GM18870 (cell line): Measurements from ENCODE around the gene ZBTB17.
A peak's percentile ranks its signal among the peaks of the same experiment; 100 is the strongest.
"Not testable (repeated sequence)": the region's sequence is repeated elsewhere in the genome, so short reads cannot be mapped to it uniquely, and the experiment has no call there.

Experiments used
- ATAC-seq: cut with Tn5 transposase; IDR thresholded peaks from one replicate; pipeline ENCODE4 v1.9.1; 2021; ENCODE audit warnings: moderate library complexity; ENCODE audit not compliant: unreplicated experiment

Gene ZBTB17

DNA sequence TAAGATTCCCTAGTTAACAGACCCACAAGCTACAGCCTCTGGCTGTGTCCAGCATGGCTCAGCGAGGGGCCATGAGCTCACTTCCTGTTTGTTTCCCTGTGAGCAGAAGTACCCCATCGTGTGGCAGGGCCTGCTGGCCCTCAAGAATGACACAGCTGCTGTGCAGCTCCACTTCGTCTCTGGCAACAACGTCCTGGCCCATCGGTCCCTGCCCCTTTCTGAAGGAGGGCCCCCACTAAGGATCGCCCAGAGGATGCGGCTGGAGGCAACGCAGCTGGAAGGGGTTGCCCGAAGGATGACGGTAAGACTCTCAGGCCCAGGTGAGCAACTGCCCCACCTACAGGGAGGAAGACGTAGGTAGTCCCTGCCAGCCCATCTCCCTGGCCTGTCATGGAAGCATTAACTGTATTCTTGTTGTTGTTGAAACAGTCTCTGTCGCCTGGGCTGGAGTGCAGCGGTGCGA, 38.2 kb downstream of the ZBTB17 start:
- no peak for ATAC-seq

DNA sequence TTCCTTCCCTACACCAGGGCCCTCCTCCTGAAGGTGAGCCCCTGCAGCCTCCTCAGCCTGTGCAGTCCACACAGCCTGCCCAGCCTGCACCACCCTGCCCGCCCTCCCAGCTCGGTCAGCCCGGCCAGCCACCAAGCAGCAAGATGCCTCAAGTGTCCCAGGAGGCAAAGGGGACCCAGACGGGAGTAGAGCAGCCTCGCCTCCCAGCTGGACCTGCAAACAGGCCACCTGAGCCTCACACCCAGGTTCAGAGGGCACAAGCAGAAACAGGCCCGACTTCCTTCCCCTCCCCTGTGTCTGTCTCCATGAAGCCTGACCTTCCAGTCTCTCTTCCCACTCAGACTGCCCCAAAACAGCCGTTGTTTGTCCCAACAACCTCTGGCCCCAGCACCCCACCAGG, 38.8 kb downstream of the ZBTB17 start:
- no peak for ATAC-seq

- ATAC-seq: no peak
Measured at GRCh38 chr1:15936025-15936424, 39.9 kb downstream of the ZBTB17 start.

DNA sequence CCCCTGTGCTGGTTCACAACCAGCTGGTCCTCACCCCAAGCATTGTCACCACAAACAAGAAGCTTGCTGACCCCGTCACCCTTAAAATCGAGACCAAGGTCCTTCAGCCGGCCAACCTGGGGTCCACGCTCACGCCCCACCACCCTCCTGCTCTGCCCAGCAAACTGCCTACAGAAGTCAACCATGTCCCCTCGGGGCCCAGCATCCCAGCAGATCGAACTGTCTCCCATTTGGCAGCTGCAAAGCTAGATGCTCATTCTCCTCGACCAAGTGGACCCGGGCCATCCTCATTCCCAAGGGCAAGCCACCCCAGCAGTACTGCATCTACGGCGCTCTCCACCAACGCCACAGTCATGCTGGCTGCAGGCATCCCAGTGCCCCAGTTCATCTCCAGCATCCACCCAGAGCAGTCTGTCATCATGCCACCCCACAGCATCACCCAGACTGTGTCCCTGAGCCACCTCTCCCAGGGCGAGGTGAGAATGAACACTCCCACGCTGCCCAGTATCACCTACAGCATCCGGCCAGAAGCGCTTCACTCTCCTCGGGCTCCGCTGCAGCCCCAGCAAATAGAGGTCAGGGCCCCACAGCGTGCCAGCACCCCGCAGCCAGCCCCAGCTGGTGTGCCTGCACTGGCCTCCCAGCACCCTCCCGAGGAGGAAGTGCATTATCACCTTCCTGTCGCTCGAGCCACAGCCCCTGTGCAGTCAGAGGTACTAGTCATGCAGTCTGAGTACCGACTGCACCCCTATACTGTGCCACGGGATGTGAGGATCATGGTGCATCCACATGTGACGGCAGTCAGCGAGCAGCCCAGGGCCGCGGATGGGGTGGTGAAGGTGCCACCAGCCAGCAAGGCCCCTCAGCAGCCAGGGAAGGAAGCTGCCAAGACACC, 40.6 kb downstream of the ZBTB17 start:
- ATAC-seq: no peak

DNA sequence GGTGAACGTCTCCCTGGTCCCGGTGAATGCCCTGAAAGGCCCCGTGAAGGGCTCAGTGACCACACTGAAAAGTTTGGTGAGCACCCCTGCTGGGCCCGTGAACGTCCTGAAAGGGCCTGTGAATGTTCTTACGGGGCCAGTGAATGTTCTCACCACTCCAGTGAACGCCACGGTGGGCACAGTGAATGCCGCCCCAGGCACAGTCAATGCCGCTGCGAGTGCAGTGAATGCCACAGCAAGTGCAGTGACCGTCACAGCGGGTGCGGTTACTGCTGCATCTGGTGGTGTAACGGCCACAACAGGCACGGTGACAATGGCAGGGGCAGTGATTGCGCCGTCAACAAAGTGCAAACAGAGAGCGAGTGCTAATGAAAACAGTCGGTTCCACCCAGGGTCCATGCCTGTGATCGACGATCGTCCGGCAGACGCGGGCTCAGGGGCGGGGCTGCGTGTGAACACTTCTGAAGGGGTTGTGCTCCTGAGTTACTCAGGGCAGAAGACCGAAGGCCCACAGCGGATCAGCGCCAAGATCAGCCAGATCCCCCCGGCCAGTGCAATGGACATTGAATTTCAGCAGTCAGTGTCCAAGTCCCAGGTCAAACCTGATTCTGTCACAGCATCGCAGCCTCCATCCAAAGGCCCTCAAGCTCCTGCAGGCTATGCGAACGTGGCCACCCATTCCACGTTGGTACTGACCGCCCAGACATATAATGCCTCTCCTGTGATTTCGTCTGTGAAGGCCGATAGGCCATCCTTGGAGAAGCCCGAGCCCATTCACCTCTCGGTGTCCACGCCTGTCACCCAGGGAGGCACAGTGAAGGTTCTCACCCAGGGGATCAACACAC, 41.5 kb downstream of the ZBTB17 start:
- no peak for ATAC-seq

DNA sequence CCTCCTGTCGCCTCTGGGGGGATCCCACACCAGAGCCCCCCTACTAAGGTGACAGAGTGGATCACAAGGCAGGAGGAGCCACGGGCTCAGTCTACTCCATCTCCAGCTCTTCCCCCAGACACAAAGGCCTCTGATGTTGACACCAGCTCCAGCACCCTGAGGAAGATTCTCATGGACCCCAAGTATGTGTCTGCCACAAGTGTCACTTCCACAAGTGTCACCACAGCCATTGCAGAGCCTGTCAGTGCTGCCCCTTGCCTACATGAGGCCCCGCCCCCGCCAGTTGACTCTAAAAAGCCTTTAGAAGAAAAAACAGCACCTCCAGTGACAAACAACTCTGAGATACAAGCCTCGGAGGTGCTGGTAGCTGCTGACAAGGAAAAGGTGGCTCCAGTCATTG, 42.2 kb downstream of the ZBTB17 start:
- ATAC-seq: no peak

DNA sequence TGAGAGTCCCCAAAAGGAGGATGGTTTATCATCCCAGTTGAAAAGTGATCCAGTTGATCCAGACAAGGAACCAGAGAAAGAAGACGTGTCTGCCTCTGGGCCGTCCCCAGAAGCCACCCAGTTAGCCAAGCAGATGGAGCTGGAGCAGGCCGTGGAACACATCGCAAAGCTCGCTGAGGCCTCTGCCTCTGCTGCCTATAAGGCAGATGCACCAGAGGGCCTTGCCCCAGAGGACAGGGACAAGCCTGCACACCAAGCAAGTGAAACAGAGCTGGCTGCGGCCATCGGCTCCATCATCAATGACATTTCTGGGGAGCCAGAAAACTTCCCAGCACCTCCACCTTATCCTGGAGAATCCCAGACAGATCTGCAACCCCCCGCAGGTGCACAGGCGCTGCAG, 43.3 kb downstream of the ZBTB17 start:
- ATAC-seq: no peak

DNA sequence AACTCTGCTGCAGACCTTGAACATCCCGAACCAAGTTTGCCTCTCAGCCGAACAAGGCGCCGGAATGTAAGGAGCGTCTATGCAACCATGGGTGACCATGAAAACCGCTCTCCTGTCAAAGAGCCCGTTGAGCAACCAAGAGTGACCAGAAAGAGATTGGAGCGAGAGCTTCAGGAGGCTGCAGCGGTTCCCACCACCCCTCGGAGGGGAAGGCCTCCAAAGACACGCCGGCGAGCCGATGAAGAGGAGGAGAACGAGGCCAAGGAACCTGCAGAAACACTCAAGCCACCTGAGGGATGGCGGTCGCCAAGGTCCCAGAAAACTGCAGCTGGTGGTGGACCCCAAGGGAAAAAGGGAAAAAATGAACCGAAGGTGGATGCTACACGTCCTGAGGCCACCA, 44.0 kb downstream of the ZBTB17 start:
- no peak for ATAC-seq

GRCh38 chr1:15931401-15931800, 44.5 kb downstream of the ZBTB17 start:
- ATAC-seq: no peak

- no peak for ATAC-seq
Measured at GRCh38 chr1:15928971-15929965, 46.6 kb downstream of the ZBTB17 start.

GRCh38 chr1:15926448-15926847, 49.5 kb downstream of the ZBTB17 start:
- not testable (repeated sequence) for ATAC-seq

DNA sequence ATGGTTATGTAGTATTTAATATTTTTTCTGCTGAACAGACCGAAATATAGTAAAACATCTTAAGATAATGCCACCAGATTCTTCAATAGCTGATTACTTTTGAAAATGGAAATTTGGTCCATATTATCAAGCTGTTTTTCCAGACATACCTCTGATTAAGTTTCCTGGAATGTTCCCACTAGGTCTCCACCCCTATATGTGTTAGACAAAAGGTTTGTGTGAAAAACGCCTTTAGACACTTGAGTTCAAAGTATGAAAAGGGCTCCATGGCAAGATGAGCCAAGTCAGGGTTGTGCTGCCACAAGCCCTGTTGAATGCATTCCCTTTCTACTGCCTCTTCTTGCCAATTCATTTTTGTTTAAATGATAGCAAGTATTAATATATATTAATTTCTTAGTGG, 52.7 kb downstream of the ZBTB17 start:
- ATAC-seq: no peak

DNA sequence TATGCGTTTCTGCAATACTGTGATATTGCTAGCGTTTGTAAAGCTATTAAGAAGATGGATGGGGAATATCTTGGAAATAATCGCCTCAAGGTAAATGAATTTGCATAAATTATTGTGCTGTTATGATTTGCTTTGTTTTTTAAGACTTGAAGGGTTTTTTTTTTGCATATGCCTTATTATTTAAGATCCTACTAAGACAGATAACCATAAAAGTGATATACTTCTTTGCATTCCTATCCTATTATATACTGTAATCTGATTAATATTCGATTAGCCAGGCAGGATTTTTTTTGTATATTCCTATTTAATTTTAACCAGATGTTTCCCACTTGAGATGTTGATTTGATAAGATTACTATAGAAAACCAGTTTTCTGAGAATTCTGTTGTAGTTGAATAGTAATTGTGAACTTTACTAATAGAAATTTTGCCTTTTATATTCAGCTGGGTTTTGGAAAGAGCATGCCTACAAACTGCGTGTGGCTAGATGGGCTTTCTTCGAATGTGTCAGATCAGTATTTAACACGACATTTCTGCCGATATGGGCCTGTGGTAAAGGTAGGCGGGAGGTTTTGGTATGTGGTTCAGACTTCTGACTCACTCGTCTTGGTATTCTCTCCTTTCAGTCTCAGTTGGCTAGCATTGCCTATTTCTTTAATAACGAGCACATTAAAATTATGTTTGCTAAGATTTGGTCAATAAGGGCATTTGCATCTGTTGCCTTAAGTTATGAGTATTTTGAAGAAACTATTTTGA, 56.8 kb downstream of the ZBTB17 start:
- ATAC-seq: peak; percentile 54

DNA sequence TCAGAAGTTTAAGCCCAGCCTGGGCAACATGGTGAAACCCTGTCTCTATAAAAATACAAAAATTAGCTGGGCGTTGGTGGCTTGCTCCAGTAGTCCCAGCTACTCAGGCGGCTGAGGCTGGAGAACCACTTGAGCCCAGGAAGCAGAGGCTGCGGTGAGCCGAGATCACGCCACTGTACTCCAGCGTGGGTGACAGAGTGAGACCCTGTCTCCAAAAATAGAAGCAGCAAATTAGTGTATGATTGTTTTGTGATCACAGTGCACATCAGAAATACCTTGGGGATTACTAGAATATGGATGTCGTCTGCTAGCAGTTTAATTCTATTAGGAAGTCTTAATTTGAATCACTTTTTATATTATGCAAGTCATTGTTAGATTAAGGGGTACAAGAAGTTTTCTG, 59.0 kb downstream of the ZBTB17 start:
- no peak for ATAC-seq

- ATAC-seq: no peak
Measured at GRCh38 chr1:15916417-15916816, 59.5 kb downstream of the ZBTB17 start.

DNA sequence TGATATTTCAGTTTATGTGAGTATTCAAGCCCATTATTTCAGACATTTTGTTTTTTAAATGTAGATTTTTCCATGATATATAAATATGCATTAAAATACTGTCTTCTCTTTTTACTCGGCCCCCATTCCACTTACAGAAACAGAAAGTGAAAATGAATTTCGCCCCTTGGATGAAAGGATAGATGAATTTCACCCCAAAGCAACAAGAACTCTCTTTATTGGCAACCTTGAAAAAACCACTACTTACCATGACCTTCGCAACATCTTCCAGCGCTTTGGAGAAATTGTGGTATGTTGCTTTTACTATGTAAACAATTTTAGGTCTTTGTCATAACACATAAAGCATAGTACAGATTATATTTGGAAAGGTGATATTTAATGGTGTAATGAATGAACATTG, 59.9 kb downstream of the ZBTB17 start:
- ATAC-seq: no peak

- ATAC-seq: not testable (repeated sequence)
Measured at GRCh38 chr1:15913607-15914006, 62.3 kb downstream of the ZBTB17 start.

DNA sequence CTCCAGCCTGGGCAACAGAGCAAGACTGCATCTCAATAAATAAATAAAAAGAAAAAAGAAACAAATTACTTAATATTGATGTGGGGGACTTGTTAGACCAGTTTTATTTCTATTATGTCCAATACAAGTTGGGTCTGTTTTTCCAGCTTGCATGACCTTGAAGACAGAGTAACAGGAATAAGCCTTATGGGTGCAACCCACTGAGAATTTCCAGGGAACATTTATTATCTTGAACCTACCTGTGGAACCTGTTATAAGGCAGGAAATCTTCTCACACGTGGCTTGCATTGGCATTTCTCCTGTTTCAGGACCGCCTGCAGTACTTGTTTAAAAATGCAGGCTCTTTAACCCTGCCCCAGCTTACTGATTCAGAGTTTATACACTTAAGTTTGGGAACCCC, 64.0 kb downstream of the ZBTB17 start:
- ATAC-seq: no peak

GRCh38 chr1:15911141-15911540, 64.8 kb downstream of the ZBTB17 start:
- no peak for ATAC-seq

- no peak for ATAC-seq
Measured at GRCh38 chr1:15908597-15908996, 67.3 kb downstream of the ZBTB17 start.
